Suprapubic skin (tissue), 4 donors: ENCODE measurements around the gene BTNL3. TPM values are rescaled to one million over a fixed set of nuclear protein-coding genes. Genes with fewer than 3 reads are reported as not detected.

Experiments
- DNase-seq, 2 donors: peaks; one replicate each; pipeline ENCODE4 v3.0.0-alpha.2; 2019; ENCODE audit warnings: low spot score in 2 of 2
- H3K27ac ChIP-seq: fragments of 200-600 bp; sonication (generic); one replicate; pipeline ENCODE4 v1.5.1; 2019
- H3K27me3 ChIP-seq: fragments of 200-600 bp; sonication (generic); one replicate; pipeline ENCODE4 v1.5.1; 2019
- H3K36me3 ChIP-seq: fragments of 200-600 bp; sonication (generic); one replicate; pipeline ENCODE4 v1.5.1; 2019
- H3K4me1 ChIP-seq: fragments of 200-600 bp; sonication (generic); one replicate; pipeline ENCODE4 v1.5.1; 2019
- H3K4me3 ChIP-seq: fragments of 200-600 bp; sonication (generic); one replicate; pipeline ENCODE4 v1.5.1; 2019; ENCODE audit warnings: mild to moderate bottlenecking
- H3K9me3 ChIP-seq: fragments of 200-600 bp; sonication (generic); one replicate; pipeline ENCODE4 v1.5.1; 2019
- CTCF ChIP-seq, 2 donors: fragments of 200-600 bp in 1 of 2; fragments of 450-650 bp in 1 of 2; sonication (generic) in 1 of 2; IDR thresholded peaks; one replicate each; pipeline ENCODE4 v1.5.1; 2016 to 2019; ENCODE audit warnings: antibody characterized with exemption in 2 of 2, mild to moderate bottlenecking in 1 of 2, moderate library complexity in 1 of 2
- EP300 ChIP-seq: sonication (generic); formaldehyde crosslinking; IDR thresholded peaks from one replicate; pipeline ENCODE4 v1.6.1; 2017; ENCODE audit warnings: antibody characterized with exemption
- POLR2A ChIP-seq, 2 donors: fragments of 450-650 bp; IDR thresholded peaks; one replicate each; pipeline ENCODE4 v1.6.1; 2017; ENCODE audit warnings: antibody characterized with exemption in 2 of 2, mild to moderate bottlenecking in 2 of 2, moderate library complexity in 2 of 2
- POLR2AphosphoS5 ChIP-seq, 3 donors: sonication (generic); formaldehyde crosslinking; IDR thresholded peaks; one replicate each; pipeline ENCODE4 v1.6.1; 2017; ENCODE audit warnings: antibody characterized with exemption in 3 of 3
- WGBS: methylation state at CpG from one replicate; pipeline ENCODE4 v1.1.5; 2018; 5-methylcytosine and 5-hydroxymethylcytosine counted together
- total RNA-seq, 4 donors: library from RNA; depleted of rRNA; stranded (reverse); fragments of >200 nt; gene quantifications; one replicate each; pipeline ENCODE4 v1.1.0, GENCODE V29; 2016

Gene BTNL3
- total RNA-seq, 4 donors from 2014 or later, result not detected

GRCh38 chr5:180970336-180970735 lies 18.3 kb upstream of the BTNL3 start:
- DNase-seq, result no peak
- Histone ChIP-seq H3K9me3 (no peaks in the 10 kb centered on the region), H3K27ac (no peak overlapping the region), H3K36me3 (no peaks in the 10 kb centered on the region), H3K27me3 (no peaks in the 10 kb centered on the region), H3K4me1 (no peaks in the 10 kb centered on the region), H3K4me3 (no peak overlapping the region)
- TF ChIP-seq POLR2A (IDR thresholded peaks at IDR 0.05) (no peak), POLR2AphosphoS5 (IDR thresholded peaks at IDR 0.05) (no peak), CTCF (IDR thresholded peaks at IDR 0.05) (no peak), EP300 (no peak)
- WGBS, result 95% methylated on average over 14 of the region's 31 CpGs

- TF ChIP-seq POLR2A (IDR thresholded peaks at IDR 0.05) (no peak), EP300 (no peak), POLR2AphosphoS5 (IDR thresholded peaks at IDR 0.05) (no peak), CTCF (IDR thresholded peaks at IDR 0.05) (no peak)
- WGBS, result 70% methylated on average over 4 of the region's 4 CpGs
Observed at GRCh38 chr5:180970875-180971274, 17.8 kb upstream of the BTNL3 start.

DNA sequence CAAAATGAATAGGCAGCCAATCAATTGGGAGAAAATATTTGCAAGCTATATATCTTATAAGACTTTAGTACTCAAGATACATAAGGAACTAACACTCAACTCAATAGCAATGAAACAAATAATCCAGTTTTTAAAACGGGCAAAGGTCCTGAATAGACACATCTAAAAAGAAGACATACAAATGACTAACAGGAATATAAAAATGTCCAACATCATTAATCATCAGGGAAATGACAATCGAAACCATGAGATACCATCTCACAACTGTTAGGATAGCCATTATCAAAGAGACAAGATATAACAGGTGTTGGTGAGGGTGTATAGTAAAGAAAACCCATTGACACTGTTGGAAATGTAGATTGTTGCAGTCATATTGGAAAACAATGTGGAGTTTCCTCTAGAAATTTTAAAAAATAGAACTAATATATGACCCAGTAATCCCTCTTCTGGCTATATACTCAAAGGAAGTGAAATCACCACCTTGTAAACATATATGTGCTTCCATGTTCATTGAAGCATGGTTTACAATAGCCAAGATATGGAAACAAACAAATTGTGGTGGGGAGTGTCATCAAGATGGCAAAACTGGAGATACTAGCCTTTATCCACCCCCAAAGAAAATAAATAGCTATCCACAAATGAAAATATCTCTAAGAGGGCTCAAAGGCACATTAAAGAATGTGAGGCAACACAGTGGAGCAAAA lies 13.9 kb upstream of the BTNL3 start:
- no peaks in the 10 kb centered on the region for H3K27me3 ChIP-seq
- no peaks in the 10 kb centered on the region for H3K9me3 ChIP-seq
- no peak overlapping the region for H3K27ac ChIP-seq
- WGBS, result 68% methylated on average over 2 of the region's 2 CpGs
- TF ChIP-seq POLR2AphosphoS5 (IDR thresholded peaks at IDR 0.05), result no peak
- no peak for TF ChIP-seq CTCF (IDR thresholded peaks at IDR 0.05)
- TF ChIP-seq EP300, result no peak
- no peak for TF ChIP-seq POLR2A (IDR thresholded peaks at IDR 0.05)
- H3K4me1 ChIP-seq, result no peaks in the 10 kb centered on the region
- no peak for DNase-seq
- H3K36me3 ChIP-seq, result no peaks in the 10 kb centered on the region
- no peak overlapping the region for H3K4me3 ChIP-seq

More at GRCh38 chr5:180970875-180971274, 17.8 kb upstream of the BTNL3 start:
- no peaks in the 10 kb centered on the region for H3K9me3 ChIP-seq
- H3K4me1 ChIP-seq, result no peaks in the 10 kb centered on the region
- H3K27me3 ChIP-seq, result no peaks in the 10 kb centered on the region
- no peak for DNase-seq
- no peak overlapping the region for H3K4me3 ChIP-seq
- no peak overlapping the region for H3K27ac ChIP-seq
- H3K36me3 ChIP-seq, result no peaks in the 10 kb centered on the region

- H3K4me3 ChIP-seq, result no peak overlapping the region
- no peaks in the 10 kb centered on the region for H3K27me3 ChIP-seq
- TF ChIP-seq POLR2A (IDR thresholded peaks at IDR 0.05), result no peak
- no peak for TF ChIP-seq CTCF (IDR thresholded peaks at IDR 0.05)
- TF ChIP-seq POLR2AphosphoS5 (IDR thresholded peaks at IDR 0.05), result no peak
- no peak for TF ChIP-seq EP300
- no peaks in the 10 kb centered on the region for H3K9me3 ChIP-seq
- H3K4me1 ChIP-seq, result no peaks in the 10 kb centered on the region
- no peaks in the 10 kb centered on the region for H3K36me3 ChIP-seq
- 83% methylated on average over 2 of the region's 2 CpGs for WGBS
- no peak overlapping the region for H3K27ac ChIP-seq
- no peak for DNase-seq
Observed at GRCh38 chr5:180975338-180975737, 13.3 kb upstream of the BTNL3 start.

DNA sequence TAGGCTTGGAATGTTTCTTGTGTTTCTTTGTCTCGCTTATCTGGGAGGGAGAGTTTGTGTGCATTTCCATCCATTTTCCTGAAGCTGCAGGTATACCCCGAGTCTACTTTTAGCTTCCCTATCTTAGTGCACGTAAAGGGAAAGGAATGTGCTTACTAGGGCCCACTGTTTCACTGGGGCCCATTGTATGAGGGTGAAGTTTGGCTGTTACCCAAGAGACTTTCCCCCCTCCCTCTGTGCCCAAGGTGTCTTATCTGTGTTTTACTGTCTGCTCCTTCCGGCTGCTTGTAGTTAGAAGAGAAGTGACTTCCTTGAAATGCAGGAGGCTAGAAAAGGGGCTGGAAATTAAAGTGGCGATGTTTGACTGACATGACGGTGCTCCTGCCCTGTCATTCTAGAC lies 12.1 kb upstream of the BTNL3 start:
- no peak for DNase-seq
- no peaks in the 10 kb centered on the region for H3K4me1 ChIP-seq
- no peak overlapping the region for H3K4me3 ChIP-seq
- no peak overlapping the region for H3K27ac ChIP-seq
- WGBS, result 72% methylated on average over 6 of the region's 6 CpGs
- no peaks in the 10 kb centered on the region for H3K36me3 ChIP-seq
- H3K9me3 ChIP-seq, result no peaks in the 10 kb centered on the region
- no peaks in the 10 kb centered on the region for H3K27me3 ChIP-seq
- TF ChIP-seq POLR2AphosphoS5 (IDR thresholded peaks at IDR 0.05) (no peak), CTCF (IDR thresholded peaks at IDR 0.05) (no peak), POLR2A (IDR thresholded peaks at IDR 0.05) (no peak)
